GM12878 (cell line): ENCODE measurements around the gene PPIF. TPM values are rescaled to one million over a fixed set of nuclear protein-coding genes. Genes with fewer than 3 reads are reported as not detected.

Source experiments
- ATF7 ChIP-seq: fragments of 450-650 bp; IDR thresholded peaks from 2 replicates; pipeline ENCODE4 v1.6.1; 2016; ENCODE audit warnings: low read depth, mild to moderate bottlenecking
- CHD2 ChIP-seq: IDR thresholded peaks from 2 replicates; pipeline ENCODE4 v1.6.1; 2011; ENCODE audit warnings: low read depth, low read length, improper control_type of control experiment, borderline replicate concordance
- GATAD2B ChIP-seq: fragments of 450-650 bp; conservative IDR thresholded peaks from 2 replicates; pipeline ENCODE4 v1.6.1; 2017; ENCODE audit warnings: low read depth, mild to moderate bottlenecking, moderate library complexity
- IKZF1 ChIP-seq: fragments of 450-650 bp; conservative IDR thresholded peaks from 2 replicates; pipeline ENCODE4 v1.6.1; 2017; ENCODE audit warnings: antibody characterized with exemption, mild to moderate bottlenecking
- MEF2A ChIP-seq: IDR thresholded peaks from 2 replicates; pipeline ENCODE4 v1.6.1; 2011; ENCODE audit warnings: low read depth, mild to moderate bottlenecking, low read length, moderate library complexity; ENCODE audit not compliant: insufficient read depth
- NBN ChIP-seq: fragments of 450-650 bp; IDR thresholded peaks from 2 replicates; pipeline ENCODE4 v1.6.1; 2016
- NFYA ChIP-seq: IDR thresholded peaks from 2 replicates; pipeline ENCODE4 v1.6.1; 2011; ENCODE audit warnings: low read depth, mild to moderate bottlenecking, low read length, improper control_type of control experiment, borderline replicate concordance
- NR2C2 ChIP-seq: IDR thresholded peaks from 2 replicates; pipeline ENCODE4 v1.6.1; 2011; ENCODE audit warnings: borderline replicate concordance, low read depth; ENCODE audit not compliant: control insufficient read depth, insufficient read length
- PML ChIP-seq: IDR thresholded peaks from 2 replicates; pipeline ENCODE4 v1.6.1; 2012; ENCODE audit warnings: low read length, inconsistent platforms
- SMAD5 ChIP-seq: IDR thresholded peaks from 2 replicates; pipeline ENCODE4 v1.6.1; 2016; ENCODE audit warnings: antibody characterized with exemption, low read depth
- TCF12 ChIP-seq: IDR thresholded peaks from 2 replicates; pipeline ENCODE4 v1.6.1; 2011; ENCODE audit warnings: low read depth, mild to moderate bottlenecking, low read length
- polyA plus RNA-seq, 11 experiments: library from polyadenylated mRNA; depleted of rRNA in 4 of 11; unstranded in 6 of 11; stranded (reverse) in 5 of 11; fragments of >200 nt; fragmentation: Nextera tagmentation in 4 of 11; fragmentation: Illumina TruSeq in 1 of 11; extraction: Ambion mirVana in 4 of 11; extraction: Trizol in 1 of 11; gene quantifications; 1 replicate in 1 of 11; 2 replicates in 10 of 11; pipeline versions ENCODE4 v1.2.1 to v1.2.3, GENCODE V29; 2011 to 2016; ENCODE audit warnings: inconsistent platforms in 2 of 11, missing spikeins in 2 of 11, low read depth in 1 of 11
- total RNA-seq, 4 experiments: library from RNA; depleted of rRNA in 3 of 4; stranded (reverse); fragments of >200 nt in 3 of 4; fragmentation: Illumina TruSeq in 1 of 4; extraction: Trizol in 1 of 4; gene quantifications; 2 replicates each; pipeline versions ENCODE4 v1.2.1 to v1.2.3, GENCODE V29; 2013 to 2021
- TF ChIP-seq, protein P1 (sequence below): IDR thresholded peaks from 2 replicates; pipeline ENCODE4 v1.6.1; 2012; ENCODE audit warnings: mild to moderate bottlenecking, low read depth, low read length
- TF ChIP-seq, protein P2 (sequence below), 3 experiments: IDR thresholded peaks in 2 of 3; conservative IDR thresholded peaks in 1 of 3; 2 replicates each; pipeline ENCODE4 v1.5.1; 2011; ENCODE audit warnings: low read depth in 3 of 3, low read length in 3 of 3, mild to moderate bottlenecking in 3 of 3, control low read depth in 2 of 3, moderate library complexity in 2 of 3, inconsistent platforms in 1 of 3, mixed read lengths in 1 of 3; ENCODE audit not compliant: control insufficient read depth in 2 of 3, insufficient read depth in 1 of 3; ENCODE audit errors: extremely low read depth in 1 of 3
- TF ChIP-seq, protein P3 (sequence below): fragments of 450-650 bp; IDR thresholded peaks from 2 replicates; pipeline ENCODE4 v1.6.1; 2016; ENCODE audit warnings: mild to moderate bottlenecking
- TF ChIP-seq, protein P4 (sequence below): IDR thresholded peaks from 2 replicates; pipeline ENCODE4 v1.6.1; 2011; ENCODE audit warnings: mild to moderate bottlenecking, low read depth, low read length, moderate library complexity; ENCODE audit not compliant: insufficient replicate concordance
- TF ChIP-seq, protein P5 (sequence below): fragments of 450-650 bp; IDR thresholded peaks from 2 replicates; pipeline ENCODE4 v1.6.1; 2017; ENCODE audit warnings: mild to moderate bottlenecking, moderate library complexity
- TF ChIP-seq, protein P6 (sequence below): IDR thresholded peaks from 2 replicates; pipeline ENCODE4 v1.6.1; 2011; ENCODE audit warnings: low read depth, low read length, improper control_type of control experiment, borderline replicate concordance

Gene PPIF
- total and polyA plus RNA-seq, 10 of the 15 experiments (the other 5 are each of a cell fraction or from before 2014, with no cell fraction given) = 28.8 to 180 (median 128) TPM

DNA sequence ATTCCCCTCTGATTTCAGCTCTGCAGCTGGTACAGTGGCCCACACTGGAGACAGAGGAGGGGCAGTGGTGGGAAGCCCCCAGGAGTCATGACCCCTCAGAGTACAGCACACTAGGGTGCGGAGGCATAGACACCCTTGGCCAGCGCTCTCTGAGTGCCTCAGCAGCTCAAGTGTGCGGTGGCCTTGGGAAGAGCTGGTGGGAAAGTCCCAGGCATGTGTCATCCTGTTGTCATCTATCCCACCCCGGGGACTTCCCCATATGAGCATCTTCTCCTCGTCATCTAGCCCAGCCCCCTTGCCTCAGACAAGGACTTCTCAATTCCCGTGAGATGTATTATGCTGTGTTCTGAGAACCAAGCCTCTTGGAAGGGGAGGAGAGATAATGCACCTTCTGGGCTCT lies 15.6 kb upstream of the PPIF start (continued):
- TF ChIP-seq, protein P1, sequence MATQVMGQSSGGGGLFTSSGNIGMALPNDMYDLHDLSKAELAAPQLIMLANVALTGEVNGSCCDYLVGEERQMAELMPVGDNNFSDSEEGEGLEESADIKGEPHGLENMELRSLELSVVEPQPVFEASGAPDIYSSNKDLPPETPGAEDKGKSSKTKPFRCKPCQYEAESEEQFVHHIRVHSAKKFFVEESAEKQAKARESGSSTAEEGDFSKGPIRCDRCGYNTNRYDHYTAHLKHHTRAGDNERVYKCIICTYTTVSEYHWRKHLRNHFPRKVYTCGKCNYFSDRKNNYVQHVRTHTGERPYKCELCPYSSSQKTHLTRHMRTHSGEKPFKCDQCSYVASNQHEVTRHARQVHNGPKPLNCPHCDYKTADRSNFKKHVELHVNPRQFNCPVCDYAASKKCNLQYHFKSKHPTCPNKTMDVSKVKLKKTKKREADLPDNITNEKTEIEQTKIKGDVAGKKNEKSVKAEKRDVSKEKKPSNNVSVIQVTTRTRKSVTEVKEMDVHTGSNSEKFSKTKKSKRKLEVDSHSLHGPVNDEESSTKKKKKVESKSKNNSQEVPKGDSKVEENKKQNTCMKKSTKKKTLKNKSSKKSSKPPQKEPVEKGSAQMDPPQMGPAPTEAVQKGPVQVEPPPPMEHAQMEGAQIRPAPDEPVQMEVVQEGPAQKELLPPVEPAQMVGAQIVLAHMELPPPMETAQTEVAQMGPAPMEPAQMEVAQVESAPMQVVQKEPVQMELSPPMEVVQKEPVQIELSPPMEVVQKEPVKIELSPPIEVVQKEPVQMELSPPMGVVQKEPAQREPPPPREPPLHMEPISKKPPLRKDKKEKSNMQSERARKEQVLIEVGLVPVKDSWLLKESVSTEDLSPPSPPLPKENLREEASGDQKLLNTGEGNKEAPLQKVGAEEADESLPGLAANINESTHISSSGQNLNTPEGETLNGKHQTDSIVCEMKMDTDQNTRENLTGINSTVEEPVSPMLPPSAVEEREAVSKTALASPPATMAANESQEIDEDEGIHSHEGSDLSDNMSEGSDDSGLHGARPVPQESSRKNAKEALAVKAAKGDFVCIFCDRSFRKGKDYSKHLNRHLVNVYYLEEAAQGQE = no peak
- TF ChIP-seq GATAD2B = no peak; the same call in 1 of the 2 replicates
- TF ChIP-seq ATF7 = peak; percentile 83
- TF ChIP-seq NR2C2 = no peak
- TF ChIP-seq, protein P2, sequence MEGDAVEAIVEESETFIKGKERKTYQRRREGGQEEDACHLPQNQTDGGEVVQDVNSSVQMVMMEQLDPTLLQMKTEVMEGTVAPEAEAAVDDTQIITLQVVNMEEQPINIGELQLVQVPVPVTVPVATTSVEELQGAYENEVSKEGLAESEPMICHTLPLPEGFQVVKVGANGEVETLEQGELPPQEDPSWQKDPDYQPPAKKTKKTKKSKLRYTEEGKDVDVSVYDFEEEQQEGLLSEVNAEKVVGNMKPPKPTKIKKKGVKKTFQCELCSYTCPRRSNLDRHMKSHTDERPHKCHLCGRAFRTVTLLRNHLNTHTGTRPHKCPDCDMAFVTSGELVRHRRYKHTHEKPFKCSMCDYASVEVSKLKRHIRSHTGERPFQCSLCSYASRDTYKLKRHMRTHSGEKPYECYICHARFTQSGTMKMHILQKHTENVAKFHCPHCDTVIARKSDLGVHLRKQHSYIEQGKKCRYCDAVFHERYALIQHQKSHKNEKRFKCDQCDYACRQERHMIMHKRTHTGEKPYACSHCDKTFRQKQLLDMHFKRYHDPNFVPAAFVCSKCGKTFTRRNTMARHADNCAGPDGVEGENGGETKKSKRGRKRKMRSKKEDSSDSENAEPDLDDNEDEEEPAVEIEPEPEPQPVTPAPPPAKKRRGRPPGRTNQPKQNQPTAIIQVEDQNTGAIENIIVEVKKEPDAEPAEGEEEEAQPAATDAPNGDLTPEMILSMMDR (IDR thresholded peaks at IDR 0.05 in 2 of 3, conservative IDR thresholded peaks at IDR 0.05 in 1 of 3; ENCODE audit: control insufficient read depth in 2 of 3, extremely low read depth in 1 of 3, insufficient read depth in 1 of 3, low read depth in 3 of 3, low read length in 3 of 3) = no peak
- TF ChIP-seq, protein P3, sequence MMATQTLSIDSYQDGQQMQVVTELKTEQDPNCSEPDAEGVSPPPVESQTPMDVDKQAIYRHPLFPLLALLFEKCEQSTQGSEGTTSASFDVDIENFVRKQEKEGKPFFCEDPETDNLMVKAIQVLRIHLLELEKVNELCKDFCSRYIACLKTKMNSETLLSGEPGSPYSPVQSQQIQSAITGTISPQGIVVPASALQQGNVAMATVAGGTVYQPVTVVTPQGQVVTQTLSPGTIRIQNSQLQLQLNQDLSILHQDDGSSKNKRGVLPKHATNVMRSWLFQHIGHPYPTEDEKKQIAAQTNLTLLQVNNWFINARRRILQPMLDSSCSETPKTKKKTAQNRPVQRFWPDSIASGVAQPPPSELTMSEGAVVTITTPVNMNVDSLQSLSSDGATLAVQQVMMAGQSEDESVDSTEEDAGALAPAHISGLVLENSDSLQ = peak; percentile 56; the same call in 1 of the 2 replicates
- TF ChIP-seq, protein P4, sequence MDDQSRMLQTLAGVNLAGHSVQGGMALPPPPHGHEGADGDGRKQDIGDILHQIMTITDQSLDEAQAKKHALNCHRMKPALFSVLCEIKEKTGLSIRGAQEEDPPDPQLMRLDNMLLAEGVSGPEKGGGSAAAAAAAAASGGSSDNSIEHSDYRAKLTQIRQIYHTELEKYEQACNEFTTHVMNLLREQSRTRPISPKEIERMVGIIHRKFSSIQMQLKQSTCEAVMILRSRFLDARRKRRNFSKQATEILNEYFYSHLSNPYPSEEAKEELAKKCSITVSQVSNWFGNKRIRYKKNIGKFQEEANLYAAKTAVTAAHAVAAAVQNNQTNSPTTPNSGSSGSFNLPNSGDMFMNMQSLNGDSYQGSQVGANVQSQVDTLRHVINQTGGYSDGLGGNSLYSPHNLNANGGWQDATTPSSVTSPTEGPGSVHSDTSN = peak; percentile 25
- TF ChIP-seq, protein P5, sequence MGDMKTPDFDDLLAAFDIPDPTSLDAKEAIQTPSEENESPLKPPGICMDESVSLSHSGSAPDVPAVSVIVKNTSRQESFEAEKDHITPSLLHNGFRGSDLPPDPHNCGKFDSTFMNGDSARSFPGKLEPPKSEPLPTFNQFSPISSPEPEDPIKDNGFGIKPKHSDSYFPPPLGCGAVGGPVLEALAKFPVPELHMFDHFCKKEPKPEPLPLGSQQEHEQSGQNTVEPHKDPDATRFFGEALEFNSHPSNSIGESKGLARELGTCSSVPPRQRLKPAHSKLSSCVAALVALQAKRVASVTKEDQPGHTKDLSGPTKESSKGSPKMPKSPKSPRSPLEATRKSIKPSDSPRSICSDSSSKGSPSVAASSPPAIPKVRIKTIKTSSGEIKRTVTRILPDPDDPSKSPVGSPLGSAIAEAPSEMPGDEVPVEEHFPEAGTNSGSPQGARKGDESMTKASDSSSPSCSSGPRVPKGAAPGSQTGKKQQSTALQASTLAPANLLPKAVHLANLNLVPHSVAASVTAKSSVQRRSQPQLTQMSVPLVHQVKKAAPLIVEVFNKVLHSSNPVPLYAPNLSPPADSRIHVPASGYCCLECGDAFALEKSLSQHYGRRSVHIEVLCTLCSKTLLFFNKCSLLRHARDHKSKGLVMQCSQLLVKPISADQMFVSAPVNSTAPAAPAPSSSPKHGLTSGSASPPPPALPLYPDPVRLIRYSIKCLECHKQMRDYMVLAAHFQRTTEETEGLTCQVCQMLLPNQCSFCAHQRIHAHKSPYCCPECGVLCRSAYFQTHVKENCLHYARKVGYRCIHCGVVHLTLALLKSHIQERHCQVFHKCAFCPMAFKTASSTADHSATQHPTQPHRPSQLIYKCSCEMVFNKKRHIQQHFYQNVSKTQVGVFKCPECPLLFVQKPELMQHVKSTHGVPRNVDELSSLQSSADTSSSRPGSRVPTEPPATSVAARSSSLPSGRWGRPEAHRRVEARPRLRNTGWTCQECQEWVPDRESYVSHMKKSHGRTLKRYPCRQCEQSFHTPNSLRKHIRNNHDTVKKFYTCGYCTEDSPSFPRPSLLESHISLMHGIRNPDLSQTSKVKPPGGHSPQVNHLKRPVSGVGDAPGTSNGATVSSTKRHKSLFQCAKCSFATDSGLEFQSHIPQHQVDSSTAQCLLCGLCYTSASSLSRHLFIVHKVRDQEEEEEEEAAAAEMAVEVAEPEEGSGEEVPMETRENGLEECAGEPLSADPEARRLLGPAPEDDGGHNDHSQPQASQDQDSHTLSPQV = no peak
- TF ChIP-seq SMAD5 = no peak
- peak; percentile 55 for TF ChIP-seq NBN
- TF ChIP-seq, protein P6, sequence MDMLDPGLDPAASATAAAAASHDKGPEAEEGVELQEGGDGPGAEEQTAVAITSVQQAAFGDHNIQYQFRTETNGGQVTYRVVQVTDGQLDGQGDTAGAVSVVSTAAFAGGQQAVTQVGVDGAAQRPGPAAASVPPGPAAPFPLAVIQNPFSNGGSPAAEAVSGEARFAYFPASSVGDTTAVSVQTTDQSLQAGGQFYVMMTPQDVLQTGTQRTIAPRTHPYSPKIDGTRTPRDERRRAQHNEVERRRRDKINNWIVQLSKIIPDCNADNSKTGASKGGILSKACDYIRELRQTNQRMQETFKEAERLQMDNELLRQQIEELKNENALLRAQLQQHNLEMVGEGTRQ = no peak
- TF ChIP-seq TCF12 = no peak
- peak; percentile 88 for TF ChIP-seq IKZF1
- TF ChIP-seq MEF2A = 0 out of 2 replicates have a peak, but pooled peaks have one; percentile 10
- TF ChIP-seq PML = no peak
- no peak; the same call in 1 of the 2 replicates for TF ChIP-seq CHD2
- no peak for TF ChIP-seq NFYA
